GM19324 (cell line): ENCODE results near the gene FOXO1.

Source experiments
- ATAC-seq: cut with Tn5 transposase; IDR thresholded peaks from one replicate; pipeline ENCODE4 v1.9.1; 2021; ENCODE audit warnings: mild to moderate bottlenecking, moderate library complexity; ENCODE audit not compliant: unreplicated experiment, low FRiP score

The FOXO1 gene

GRCh38 chr13:40517486-40518480, 148.7 kb downstream of the FOXO1 start:
- ATAC-seq = peak; percentile 68

- ATAC-seq = no peak
Observed at GRCh38 chr13:40515702-40516101, 150.7 kb downstream of the FOXO1 start.

- no peak for ATAC-seq
Observed at GRCh38 chr13:40514802-40515201, 151.6 kb downstream of the FOXO1 start.

- no peak for ATAC-seq
Observed at GRCh38 chr13:40509876-40510275, 156.6 kb downstream of the FOXO1 start.

- no peak for ATAC-seq
Observed at GRCh38 chr13:40508767-40509342, 157.6 kb downstream of the FOXO1 start.

GRCh38 chr13:40508127-40508526, 158.3 kb downstream of the FOXO1 start:
- no peak for ATAC-seq

- ATAC-seq = no peak
Observed at GRCh38 chr13:40506592-40507446, 159.6 kb downstream of the FOXO1 start.
